Stimulated activated CD4-positive, alpha-beta T cell treated with anti-CD3 and anti-CD28 coated beads, Interleukin-12 subunit alpha, Interleukin-12 subunit beta, amount 100 ng/mL, for 24 hours (primary cell): Measurements from ENCODE around the gene NEDD9.

Experiments used
- DNase-seq, 2 experiments: peaks; one replicate each; pipeline ENCODE4 v3.0.0-alpha.2; 2020; ENCODE audit warnings: low read depth in 2 of 2

The NEDD9 gene

DNA sequence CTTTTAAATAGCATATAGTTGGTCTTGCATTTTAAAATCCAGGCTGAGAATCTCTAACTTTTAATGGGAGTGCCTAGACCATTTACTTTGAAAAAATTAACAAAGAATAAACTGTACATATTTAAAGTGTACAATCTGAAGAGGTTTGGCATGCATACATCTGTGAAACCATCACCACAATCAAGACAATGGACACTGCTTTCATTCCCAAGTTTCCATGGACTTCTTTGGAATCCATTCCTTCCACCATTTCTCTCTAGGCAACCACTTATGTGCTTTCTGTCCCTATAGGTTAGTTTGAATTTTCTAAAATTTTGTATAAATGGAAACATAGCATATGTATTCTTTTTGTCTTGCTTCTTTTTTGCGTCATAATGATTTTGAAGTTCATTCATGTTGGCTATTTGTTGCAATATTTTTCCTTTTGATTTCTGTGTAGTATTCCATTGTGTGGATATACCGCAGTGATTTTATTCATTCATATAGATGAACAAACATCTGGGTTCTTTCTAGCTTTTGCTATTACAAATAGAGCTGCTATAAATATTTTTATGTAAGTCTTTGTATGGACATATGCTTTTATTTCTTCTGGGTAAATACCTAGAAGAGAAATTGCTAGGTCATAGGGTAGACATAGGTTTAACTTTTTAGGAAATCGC is 50.9 kb downstream of the NEDD9 start:
- DNase-seq: no peak

GRCh38 chr6:11179419-11180202 is 52.9 kb downstream of the NEDD9 start:
- DNase-seq: no peak

GRCh38 chr6:11179088-11179418 is 53.4 kb downstream of the NEDD9 start:
- no peak for DNase-seq

GRCh38 chr6:11177271-11177670 is 55.2 kb downstream of the NEDD9 start:
- DNase-seq: no peak

DNA sequence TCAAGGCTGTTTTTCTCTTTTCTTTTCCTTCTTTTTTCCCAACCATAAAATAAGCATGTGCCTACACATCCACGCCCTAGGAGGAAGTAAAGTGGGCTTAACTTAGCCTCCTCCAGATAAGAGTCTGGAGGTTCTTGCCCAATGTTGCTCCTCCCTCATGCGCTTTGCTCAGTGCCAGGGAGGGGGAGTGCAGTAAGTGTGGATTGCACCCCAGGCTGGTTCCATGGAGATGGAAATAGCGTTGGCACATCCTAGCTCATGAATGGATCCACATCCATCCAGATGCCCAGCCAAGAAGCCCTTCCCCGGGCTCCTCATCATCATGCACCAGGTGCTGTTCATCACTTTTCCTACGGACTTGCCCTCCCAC is 58.2 kb downstream of the NEDD9 start:
- DNase-seq: no peak

DNA sequence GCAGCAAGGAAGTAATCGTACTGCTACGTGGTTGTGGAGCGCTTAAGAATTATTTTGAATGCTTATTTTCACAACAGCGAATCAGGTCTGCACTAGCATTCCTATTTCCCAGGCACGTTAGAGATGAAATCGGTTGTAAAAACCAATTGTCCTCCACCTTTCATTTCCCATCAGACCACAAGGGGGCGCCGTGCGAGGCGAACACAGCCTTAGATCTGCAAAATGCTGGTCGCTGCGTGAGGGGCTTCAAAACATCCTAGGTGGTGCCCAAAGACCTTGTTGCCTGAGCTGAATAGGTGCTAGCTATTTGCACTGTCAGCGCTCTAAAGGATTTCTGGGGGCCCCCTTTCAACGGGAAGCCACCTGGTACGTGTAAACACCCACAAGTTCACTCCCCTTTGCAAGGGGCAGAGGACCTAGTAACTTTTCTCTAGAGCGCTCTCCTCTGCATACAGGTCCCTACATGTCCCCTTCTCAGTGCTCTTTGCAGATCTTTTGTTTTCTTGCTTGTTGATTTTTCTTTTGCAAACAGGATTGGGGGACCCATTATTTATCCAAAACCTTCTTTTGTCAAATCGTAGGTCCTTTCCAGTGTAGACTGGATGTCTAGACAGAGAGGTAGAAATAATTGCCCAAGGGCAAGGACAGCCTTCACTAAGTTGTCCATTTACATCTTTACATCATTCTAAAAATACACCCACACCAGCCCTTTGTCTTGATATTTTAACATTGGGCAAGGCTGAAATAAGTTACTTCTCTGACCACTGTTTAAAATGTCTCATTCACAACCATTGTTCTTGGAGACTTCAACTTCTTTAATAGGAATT is 59.8 kb downstream of the NEDD9 start:
- DNase-seq: peak; percentile 52 to 75

- DNase-seq: no peak
Observed at GRCh38 chr6:11171952-11172351, 60.5 kb downstream of the NEDD9 start.

GRCh38 chr6:11168091-11168635 is 64.3 kb downstream of the NEDD9 start:
- DNase-seq: no peak

- DNase-seq: no peak
Observed at GRCh38 chr6:11166948-11167347, 65.5 kb downstream of the NEDD9 start.

DNA sequence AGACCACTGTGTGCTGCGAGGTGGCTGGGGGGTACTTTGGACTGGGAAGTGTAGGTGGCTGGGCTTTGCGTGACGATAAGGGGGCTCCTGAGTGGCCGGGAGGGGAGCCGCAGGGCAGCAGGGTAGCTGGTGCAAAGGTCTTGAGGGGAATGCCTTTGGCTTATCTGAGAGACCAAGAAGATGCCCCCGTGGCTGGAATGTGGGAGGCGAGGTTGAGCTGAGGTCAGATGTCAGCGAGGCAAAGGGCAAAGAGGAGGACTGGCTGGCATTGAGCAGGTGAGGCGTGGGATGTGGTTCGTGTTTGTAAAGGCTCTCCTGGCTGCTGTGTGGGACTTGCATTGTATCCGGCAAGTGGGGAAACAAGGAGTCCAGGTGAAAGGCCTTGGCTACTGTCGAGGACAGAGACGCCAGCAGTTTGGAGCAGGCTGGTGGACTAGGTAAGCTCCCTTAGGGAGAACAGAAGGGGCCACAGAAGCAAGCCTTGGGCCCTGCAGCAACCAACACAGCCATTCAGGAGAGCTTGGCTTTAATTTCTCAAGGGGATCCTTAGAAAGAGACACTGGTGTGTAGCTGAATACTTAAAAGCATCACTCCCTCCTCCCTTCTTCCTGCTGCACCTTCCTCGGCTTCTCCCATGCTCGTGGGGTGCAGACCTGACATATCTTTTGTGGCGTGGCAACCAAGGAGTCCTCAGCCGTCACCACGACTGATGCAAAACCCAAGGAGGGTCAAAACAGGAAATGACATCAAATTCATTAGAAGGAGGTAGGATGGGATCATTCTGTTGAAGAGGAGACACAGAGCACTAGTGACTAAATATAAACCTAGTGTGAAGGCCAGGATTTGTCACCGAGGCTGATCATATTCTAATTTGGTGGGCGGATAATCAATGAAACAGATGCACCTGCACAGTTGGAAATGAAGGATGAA is 67.5 kb downstream of the NEDD9 start:
- no peak for DNase-seq

DNA sequence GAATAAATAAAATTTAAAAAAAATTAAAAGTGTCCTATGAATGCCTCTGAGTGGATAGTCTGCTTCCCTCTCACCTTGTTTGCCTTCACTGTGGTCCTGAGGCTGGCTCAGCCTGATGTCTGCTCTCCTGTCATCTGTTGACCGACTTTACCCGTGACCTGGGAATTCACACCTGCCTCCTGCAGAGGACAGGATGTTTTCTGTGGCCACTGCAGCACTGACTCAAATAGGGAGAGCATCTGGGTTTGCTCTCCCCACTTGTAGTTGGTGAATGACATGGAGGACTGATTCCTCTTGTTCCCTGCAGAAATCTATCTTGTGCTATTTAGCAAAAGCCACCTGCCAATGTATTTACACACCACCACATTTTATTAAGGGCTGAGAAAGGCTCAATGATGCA is 68.5 kb downstream of the NEDD9 start:
- DNase-seq: no peak

DNA sequence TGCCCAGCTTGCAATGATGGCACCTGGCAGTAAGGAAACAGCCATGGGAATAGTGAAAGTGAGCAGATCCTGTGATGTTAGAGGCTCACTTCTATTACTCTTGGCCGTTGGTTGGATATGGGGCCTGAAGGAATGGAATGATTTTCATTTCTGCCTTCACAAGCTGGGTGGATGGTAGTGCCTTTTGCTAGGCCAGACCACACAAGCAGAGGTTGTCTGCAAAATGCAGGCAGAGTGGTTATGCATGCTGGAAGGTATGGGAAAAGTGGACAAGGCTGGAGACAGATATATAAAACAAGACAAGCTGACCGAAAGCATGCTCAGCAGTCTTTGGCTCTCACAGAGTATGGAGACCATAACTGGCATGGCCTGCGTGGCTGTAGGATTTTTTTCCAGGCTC is 70.2 kb downstream of the NEDD9 start:
- no peak for DNase-seq

GRCh38 chr6:11161031-11161956 is 71.2 kb downstream of the NEDD9 start:
- no peak for DNase-seq

DNA sequence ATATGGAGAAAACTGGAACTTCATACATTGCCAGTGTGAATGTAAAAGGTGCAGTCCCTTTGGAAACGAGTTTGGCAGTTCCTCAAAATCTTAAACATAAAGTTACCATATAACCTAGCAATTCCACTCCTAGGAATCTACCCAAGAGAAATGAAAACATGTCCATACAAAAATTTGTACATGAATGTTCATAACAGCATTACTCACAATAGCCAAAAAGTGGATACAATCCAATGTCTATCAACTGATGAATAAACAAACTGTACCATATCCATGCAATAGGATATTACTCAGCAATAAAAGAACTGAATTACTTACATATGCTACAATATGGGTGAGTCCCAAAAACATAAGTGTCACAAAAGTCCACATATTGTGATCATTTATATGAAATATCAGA is 72.3 kb downstream of the NEDD9 start:
- DNase-seq: no peak

DNA sequence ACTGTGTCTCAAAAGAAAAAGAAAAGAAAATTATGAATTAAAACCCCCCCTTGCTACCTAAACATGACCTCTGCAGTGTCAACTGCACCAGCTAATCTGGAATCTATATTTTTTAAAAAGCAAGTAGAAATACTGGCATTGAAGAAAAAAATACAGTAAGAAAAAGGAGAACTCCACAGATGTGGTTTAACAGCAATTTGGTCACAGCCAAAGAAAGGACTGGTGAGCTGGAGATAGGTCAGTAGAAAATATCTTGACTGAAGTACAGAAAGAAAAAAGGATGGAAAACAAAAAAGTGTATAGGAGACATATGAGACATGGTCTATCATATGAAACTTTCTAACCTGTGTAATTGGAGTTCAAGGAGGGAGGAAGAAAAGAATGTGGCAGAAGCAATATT is 76.9 kb downstream of the NEDD9 start:
- no peak for DNase-seq

DNA sequence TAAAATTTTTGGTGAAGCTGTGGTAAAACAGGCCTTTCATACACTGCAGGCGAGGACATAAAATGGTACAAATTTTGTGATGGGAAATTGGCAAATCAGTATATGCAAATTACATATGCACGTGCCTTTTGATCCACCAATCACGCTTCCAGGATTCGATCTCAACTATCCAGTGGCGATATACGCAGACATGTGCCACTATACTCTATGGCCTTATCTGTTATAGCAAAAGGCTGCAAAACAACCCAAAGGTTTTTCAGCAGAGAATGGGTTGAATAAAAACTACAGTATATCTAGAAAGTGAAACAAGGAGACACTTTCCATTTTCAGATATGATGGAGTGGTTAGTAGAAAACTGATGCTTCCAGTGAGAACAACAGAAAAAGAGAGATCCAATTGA is 79.0 kb downstream of the NEDD9 start:
- DNase-seq: no peak

GRCh38 chr6:11152581-11152980 is 79.9 kb downstream of the NEDD9 start:
- DNase-seq: no peak

DNA sequence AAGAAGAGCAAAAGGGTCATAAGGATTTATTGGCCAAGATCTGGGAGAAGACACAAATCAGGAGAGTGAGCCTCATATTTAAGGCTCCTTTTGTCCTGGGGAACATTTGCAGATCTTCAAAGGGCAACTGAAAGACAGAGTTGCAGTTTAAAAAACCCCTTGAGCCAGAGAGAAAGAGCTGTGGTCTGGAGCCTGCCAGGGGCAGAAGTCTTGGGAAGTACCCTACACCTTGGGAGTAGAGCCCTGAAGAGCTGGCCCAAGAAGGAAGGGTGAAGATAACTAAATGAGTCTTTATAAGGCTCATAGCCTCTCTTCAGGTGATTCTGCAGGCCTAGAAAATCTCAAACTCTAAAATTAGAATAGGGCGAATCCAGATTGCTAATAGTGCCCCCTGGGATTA is 81.0 kb downstream of the NEDD9 start:
- DNase-seq: no peak

GRCh38 chr6:11149551-11149950 is 82.9 kb downstream of the NEDD9 start:
- no peak for DNase-seq

DNA sequence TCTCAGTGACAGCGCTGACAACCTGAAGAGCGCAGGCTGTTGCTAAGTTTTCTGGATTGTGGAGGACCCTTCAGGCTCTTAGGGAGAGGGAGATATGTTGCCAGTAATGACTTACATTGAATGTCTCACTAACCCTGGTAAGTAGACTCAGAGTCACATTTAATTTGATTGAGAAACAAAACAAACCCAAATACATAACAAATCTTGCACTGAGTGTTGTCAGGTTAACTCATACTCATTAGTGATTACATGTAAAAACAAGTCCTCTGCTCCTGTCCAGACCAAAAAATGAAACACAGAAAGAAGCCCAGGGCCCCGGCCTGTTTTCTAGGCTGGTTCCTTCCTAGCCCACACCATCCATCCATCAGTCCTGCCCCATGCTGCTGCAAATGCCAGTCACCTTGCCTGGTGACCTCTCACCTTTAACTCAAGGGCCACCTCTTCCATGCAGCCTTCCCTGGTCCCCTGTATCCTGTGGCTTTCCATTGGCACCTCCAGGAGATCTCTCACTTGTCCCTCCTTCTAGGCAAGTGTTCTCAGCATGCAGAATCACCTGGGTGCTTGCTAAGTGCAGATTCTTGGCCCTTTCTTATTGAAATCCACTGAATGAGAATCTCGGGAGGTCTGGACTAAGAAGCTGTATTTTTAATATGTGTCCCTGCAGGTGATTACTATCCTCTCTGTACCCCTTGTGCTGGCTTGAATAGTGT is 86.2 kb downstream of the NEDD9 start:
- no peak for DNase-seq
